Natural killer cell (primary cell): ENCODE results near the gene PCDHGA10. TPM values are rescaled to one million over a fixed set of nuclear protein-coding genes. Genes with fewer than 3 reads are reported as not detected.

Experiments
- ATAC-seq, 3 donors: fragments of 150-1000 bp in 2 of 3; fragments of 200-7000 bp in 1 of 3; cut with Tn5 transposase; 1 replicate in 1 of 3; 2 replicates in 2 of 3; pipeline ENCODE4 v1.10.0; 2021; ENCODE audit warnings: mild to moderate bottlenecking in 2 of 3, moderate library complexity in 2 of 3
- DNase-seq, 2 donors: peaks; one replicate each; pipeline versions ENCODE4 v3.0.0 to v3.0.0-alpha.2; 2013 to 2021; ENCODE audit warnings: mixed read lengths in 1 of 2
- H3K27ac ChIP-seq: one replicate; pipeline ENCODE4 v1.5.1; 2013; ENCODE audit warnings: mild to moderate bottlenecking, low read length
- H3K27me3 ChIP-seq: one replicate; pipeline ENCODE4 v1.6.1; 2013; ENCODE audit warnings: low read length; ENCODE audit not compliant: control insufficient read depth, insufficient read depth
- H3K36me3 ChIP-seq: one replicate; pipeline ENCODE4 v1.6.1; 2013; ENCODE audit warnings: low read length; ENCODE audit not compliant: control insufficient read depth, insufficient read depth
- H3K4me1 ChIP-seq: one replicate; pipeline ENCODE4 v1.6.1; 2013; ENCODE audit warnings: low read length; ENCODE audit not compliant: control insufficient read depth, insufficient read depth
- H3K4me3 ChIP-seq: one replicate; pipeline ENCODE4 v1.5.1; 2013; ENCODE audit warnings: low read length
- H3K9me3 ChIP-seq: one replicate; pipeline ENCODE4 v1.6.1; 2013; ENCODE audit warnings: low read length; ENCODE audit not compliant: control insufficient read depth, insufficient read depth
- H3K27ac Mint-ChIP-seq, 2 donors: one replicate each; pipeline ENCODE4 v1.8.0; 2022; ENCODE audit warnings: mild to moderate bottlenecking in 2 of 2, mixed read lengths in 2 of 2, moderate library complexity in 1 of 2
- H3K27me3 Mint-ChIP-seq, 2 donors: one replicate each; pipeline ENCODE4 v1.8.0; 2022; ENCODE audit warnings: low read depth in 2 of 2, mixed read lengths in 2 of 2
- H3K36me3 Mint-ChIP-seq: one replicate; pipeline ENCODE4 v1.8.0; 2022; ENCODE audit warnings: mixed read lengths
- H3K4me1 Mint-ChIP-seq, 2 donors: one replicate each; pipeline ENCODE4 v1.8.0; 2022; ENCODE audit warnings: mixed read lengths in 2 of 2
- H3K4me3 Mint-ChIP-seq: one replicate; pipeline ENCODE4 v1.8.0; 2022; ENCODE audit warnings: mild to moderate bottlenecking, moderate library complexity, mixed read lengths
- H3K9me3 Mint-ChIP-seq, 2 donors: one replicate each; pipeline ENCODE4 v1.8.0; 2022; ENCODE audit warnings: mixed read lengths in 2 of 2
- CTCF ChIP-seq: fragments of 200-600 bp; IDR thresholded peaks from one replicate; pipeline ENCODE4 v1.8.0; 2022; ENCODE audit warnings: antibody characterized with exemption
- WGBS: methylation state at CpG from one replicate; pipeline ENCODE4 v1.1.7; 2013; ENCODE audit warnings: missing lambda C conversion rate; ENCODE audit not compliant: insufficient coverage; 5-methylcytosine and 5-hydroxymethylcytosine counted together
- intact Hi-C: fragments of 100-400 bp; cut with micrococcal nuclease; formaldehyde crosslinking; loops from one replicate; pipeline ENCODE4 v1.14.2; 2022
- total RNA-seq, 4 donors: library from RNA; stranded (reverse); fragments of 120-200 nt in 1 of 4; gene quantifications; one replicate each; pipeline versions ENCODE4 v1.2.3 to v1.2.4, GENCODE V29; 2013 to 2022

PCDHGA10 gene
- 1 to 10 TPM in 2 of 3 donors, under 1 TPM in 1; 0.61 to 2.6 (median 2.1) TPM for total RNA-seq
- 1.5 TPM for total RNA-seq (2013)

- DNase-seq: peak in 1 of 2 donors; percentile 73
- peak; percentile 63 to 67 (median 65) for ATAC-seq
- 20% methylated on average over 31 of the region's 31 CpGs for WGBS
- intact Hi-C loops: loop anchor here (2.0 to 5.0 kb wide), 2 partner anchors 99 to 152 kb away; no protein-coding TSS in a partner anchor
- Mint-ChIP-seq H3K4me1 (peaks cover 35 to 54% of the 10 kb centered on the region in 2 donors), H3K9me3 (peaks cover 2 to 9% of the 10 kb centered on the region in 2 donors), H3K36me3 (peaks cover 36% of the 10 kb centered on the region), H3K27ac (peak within 1 kb of the TSS; percentile 61 to 82), H3K4me3 (peak within 1 kb of the TSS; percentile 93), H3K27me3 (peaks cover 52 to 60% of the 10 kb centered on the region in 2 donors)
- Histone ChIP-seq H3K27me3 (peaks cover 68% of the 10 kb centered on the region), H3K36me3 (no peaks in the 10 kb centered on the region), H3K27ac (peak within 1 kb of the TSS; percentile 22), H3K4me3 (peak within 1 kb of the TSS; percentile 22), H3K9me3 (peaks cover 21% of the 10 kb centered on the region), H3K4me1 (peaks cover 27% of the 10 kb centered on the region)
- peak; percentile 63 for TF ChIP-seq CTCF
Measured at GRCh38 chr5:141412854-141413539, at the start of gene PCDHGA10. PCDHGA10 (plus strand) TSS chr5:141412987; CDS start chr5:141413176, 189 bp downstream.

- H3K27me3 ChIP-seq: peaks cover 69% of the 10 kb centered on the region
- DNase-seq (no peak), ATAC-seq (no peak)
- H3K4me3 ChIP-seq: no peak within 1 kb of the TSS
- H3K9me3 ChIP-seq: peaks cover 47% of the 10 kb centered on the region
- peaks cover 61 to 88% of the 10 kb centered on the region in 2 donors for H3K27me3 Mint-ChIP-seq
- H3K36me3 ChIP-seq: no peaks in the 10 kb centered on the region
- WGBS: 31% methylated on average over 32 of the region's 34 CpGs
- H3K4me1 ChIP-seq: no peaks in the 10 kb centered on the region
- intact Hi-C loops: no loop called here
- H3K9me3 Mint-ChIP-seq: peaks cover 5 to 10% of the 10 kb centered on the region in 2 donors
- H3K4me1 Mint-ChIP-seq: peaks cover 5% of the 10 kb centered on the region in 2 donors
- H3K27ac ChIP-seq: no peak within 1 kb of the TSS
- no peak within 1 kb of the TSS for H3K27ac Mint-ChIP-seq
- TF ChIP-seq CTCF: no peak
- H3K4me3 Mint-ChIP-seq: no peak within 1 kb of the TSS
- peaks cover 36% of the 10 kb centered on the region for H3K36me3 Mint-ChIP-seq
Measured at GRCh38 chr5:141363952-141364660, 48.7 kb upstream of the PCDHGA10 start, which contains the start of gene PCDHGA5. PCDHGA5 (plus strand) TSS chr5:141364162; CDS start chr5:141364331, 169 bp downstream.

GRCh38 chr5:141366016-141366896 lies 46.5 kb upstream of the PCDHGA10 start:
- H3K27me3 ChIP-seq: peaks cover 71% of the 10 kb centered on the region
- WGBS: 43% methylated on average over 46 of the region's 46 CpGs
- no peak overlapping the region for H3K27ac ChIP-seq
- H3K4me1 Mint-ChIP-seq: peaks cover 4 to 7% of the 10 kb centered on the region in 2 donors
- no peak for DNase-seq
- peaks cover 37% of the 10 kb centered on the region for H3K9me3 ChIP-seq
- H3K4me3 ChIP-seq: no peak overlapping the region
- intact Hi-C loops: no loop called here
- H3K27me3 Mint-ChIP-seq: peaks cover 66 to 90% of the 10 kb centered on the region in 2 donors
- no peak for ATAC-seq
- no peaks in the 10 kb centered on the region for H3K36me3 ChIP-seq
- no peak overlapping the region for H3K4me3 Mint-ChIP-seq
- no peak for TF ChIP-seq CTCF
- H3K27ac Mint-ChIP-seq: no peak overlapping the region
- H3K9me3 Mint-ChIP-seq: peaks cover 5 to 7% of the 10 kb centered on the region in 2 donors
- H3K4me1 ChIP-seq: no peaks in the 10 kb centered on the region
- H3K36me3 Mint-ChIP-seq: peaks cover 19% of the 10 kb centered on the region
